Measurements from ENCODE around the gene CHAC2. TPM values are rescaled to one million over a fixed set of nuclear protein-coding genes. Genes with fewer than 3 reads are reported as not detected.

The CHAC2 gene
- total and polyA plus RNA-seq, 2 of the 13 experiments (the other 11 are each of a cell fraction or from before 2014, with no cell fraction given) = 1.7 to 10.7 TPM

DNA sequence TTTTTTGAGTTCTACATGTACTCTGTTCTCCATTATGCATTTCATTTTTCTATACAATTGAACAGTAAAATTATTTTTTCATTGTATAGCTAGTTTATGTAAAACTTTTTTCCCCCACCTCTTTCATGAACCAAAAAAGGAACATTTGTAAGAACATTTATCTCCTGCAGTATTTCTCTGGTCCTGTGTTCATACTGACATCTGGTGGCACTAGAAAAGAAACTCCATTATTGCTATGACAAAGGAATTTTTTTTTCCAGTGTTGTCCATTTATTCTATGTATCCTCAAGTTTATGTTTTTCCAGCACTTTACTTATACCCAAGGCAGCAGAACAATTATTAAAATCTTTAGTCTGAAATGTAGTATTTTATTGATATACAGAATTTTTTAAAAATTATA, 27.4 kb upstream of the CHAC2 start:
- Histone ChIP-seq H3K4me3 (replicated peaks in 1 of 3; ENCODE audit: insufficient read depth in 1 of 3, low read depth in 2 of 3, low read length in 3 of 3) (no peak overlapping the region), H3K79me2 (ENCODE audit: insufficient read depth, low read length) (no peaks in the 10 kb centered on the region), H3K9ac (ENCODE audit: insufficient read depth, low read depth, low read length) (no peak overlapping the region), H3K4me2 (ENCODE audit: low read depth, low read length) (no peak overlapping the region), H2AFZ (ENCODE audit: low read length) (no peak overlapping the region), H3K36me3 (replicated peaks in 1 of 2; ENCODE audit: control insufficient read depth in 1 of 2, insufficient read depth in 2 of 2, low read length in 2 of 2) (peaks cover 0 to 14% of the 10 kb centered on the region in 2 experiments; a peak in 3 of 5 replicates), H3K27ac (ENCODE audit: extremely low read length, insufficient read depth, low read length) (no peak overlapping the region), H3K27me3 (ENCODE audit: control insufficient read depth in 1 of 2, insufficient read depth in 2 of 2, low read length in 2 of 2) (no peaks in the 10 kb centered on the region), H4K20me1 (ENCODE audit: insufficient read depth, low read length) (no peaks in the 10 kb centered on the region), H3K9me3 (ENCODE audit: low read length) (no peaks in the 10 kb centered on the region), H3K4me1 (ENCODE audit: insufficient read depth, low read length) (peaks cover 8% of the 10 kb centered on the region; the same call in 1 of the 2 replicates)
- FAIRE-seq (no peak), ATAC-seq (no peak), DNase-seq (ENCODE audit: low spot score) (peak; percentile 40)
- BruUV-seq (replicated peaks) = no TSS peak
- intact Hi-C loops (cut with micrococcal nuclease; ENCODE audit: unreplicated experiment) = loop anchor here (1.0 kb wide), 2 partner anchors 46 to 317 kb away; partner anchors contain the start of gene ASB3
- POLR2A ChIA-PET = no interaction called here
- CTCF ChIA-PET (ENCODE audit: low intra/inter-chr PET ratio, low total read pairs) = interaction anchor here (1.5 kb wide), 1 partner anchor 317 kb away, joined by 11 read pairs; no protein-coding TSS in a partner anchor
- in situ Hi-C loops (cut with HindIII; ENCODE audit: extremely low pct_ligation_motif_present, low pct_unique_long_range_greater_than_20kb) = loop anchor here (10.0 kb wide), 1 partner anchor 315 kb away; no protein-coding TSS in a partner anchor
- TF ChIP-seq DR1 (CRISPR knock-in tag; IDR thresholded peaks at IDR 0.05) (no peak), KLF6 (CRISPR knock-in tag; IDR thresholded peaks at IDR 0.05) (no peak), FLYWCH1 (CRISPR knock-in tag; IDR thresholded peaks at IDR 0.05) (no peak), SAFB2 (CRISPR knock-in tag; IDR thresholded peaks at IDR 0.05; ENCODE audit: borderline replicate concordance, low read depth) (no peak), ZSCAN30 (CRISPR knock-in tag; IDR thresholded peaks at IDR 0.05) (no peak), ZNF616 (CRISPR knock-in tag; IDR thresholded peaks at IDR 0.05; ENCODE audit: low read depth) (no peak), ZNF713 (CRISPR knock-in tag; IDR thresholded peaks at IDR 0.05) (no peak), NFKB2 (CRISPR knock-in tag; IDR thresholded peaks at IDR 0.05; ENCODE audit: borderline replicate concordance) (no peak), ARNT2 (CRISPR knock-in tag; IDR thresholded peaks at IDR 0.05; ENCODE audit: low read depth) (no peak), ZFP37 (CRISPR knock-in tag; IDR thresholded peaks at IDR 0.05; ENCODE audit: borderline replicate concordance) (no peak), HHEX (CRISPR knock-in tag; IDR thresholded peaks at IDR 0.05) (no peak), STAG1 (CRISPR knock-in tag; IDR thresholded peaks at IDR 0.05) (peak; percentile 62), ZNF879 (CRISPR knock-in tag; IDR thresholded peaks at IDR 0.05) (no peak), YEATS2 (CRISPR knock-in tag; IDR thresholded peaks at IDR 0.05; ENCODE audit: borderline replicate concordance) (no peak), KDM3A (CRISPR knock-in tag; IDR thresholded peaks at IDR 0.05; ENCODE audit: low read depth) (no peak)
- TF ChIP-seq, protein P1, sequence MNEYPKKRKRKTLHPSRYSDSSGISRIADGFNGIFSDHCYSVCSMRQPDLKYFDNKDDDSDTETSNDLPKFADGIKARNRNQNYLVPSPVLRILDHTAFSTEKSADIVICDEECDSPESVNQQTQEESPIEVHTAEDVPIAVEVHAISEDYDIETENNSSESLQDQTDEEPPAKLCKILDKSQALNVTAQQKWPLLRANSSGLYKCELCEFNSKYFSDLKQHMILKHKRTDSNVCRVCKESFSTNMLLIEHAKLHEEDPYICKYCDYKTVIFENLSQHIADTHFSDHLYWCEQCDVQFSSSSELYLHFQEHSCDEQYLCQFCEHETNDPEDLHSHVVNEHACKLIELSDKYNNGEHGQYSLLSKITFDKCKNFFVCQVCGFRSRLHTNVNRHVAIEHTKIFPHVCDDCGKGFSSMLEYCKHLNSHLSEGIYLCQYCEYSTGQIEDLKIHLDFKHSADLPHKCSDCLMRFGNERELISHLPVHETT (CRISPR knock-in tag; conservative IDR thresholded peaks at IDR 0.05) = no peak
- TF ChIP-seq, protein P2, sequence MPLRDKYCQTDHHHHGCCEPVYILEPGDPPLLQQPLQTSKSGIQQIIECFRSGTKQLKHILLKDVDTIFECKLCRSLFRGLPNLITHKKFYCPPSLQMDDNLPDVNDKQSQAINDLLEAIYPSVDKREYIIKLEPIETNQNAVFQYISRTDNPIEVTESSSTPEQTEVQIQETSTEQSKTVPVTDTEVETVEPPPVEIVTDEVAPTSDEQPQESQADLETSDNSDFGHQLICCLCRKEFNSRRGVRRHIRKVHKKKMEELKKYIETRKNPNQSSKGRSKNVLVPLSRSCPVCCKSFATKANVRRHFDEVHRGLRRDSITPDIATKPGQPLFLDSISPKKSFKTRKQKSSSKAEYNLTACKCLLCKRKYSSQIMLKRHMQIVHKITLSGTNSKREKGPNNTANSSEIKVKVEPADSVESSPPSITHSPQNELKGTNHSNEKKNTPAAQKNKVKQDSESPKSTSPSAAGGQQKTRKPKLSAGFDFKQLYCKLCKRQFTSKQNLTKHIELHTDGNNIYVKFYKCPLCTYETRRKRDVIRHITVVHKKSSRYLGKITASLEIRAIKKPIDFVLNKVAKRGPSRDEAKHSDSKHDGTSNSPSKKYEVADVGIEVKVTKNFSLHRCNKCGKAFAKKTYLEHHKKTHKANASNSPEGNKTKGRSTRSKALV (CRISPR knock-in tag; IDR thresholded peaks at IDR 0.05) = no peak
- TF ChIP-seq, protein P3, sequence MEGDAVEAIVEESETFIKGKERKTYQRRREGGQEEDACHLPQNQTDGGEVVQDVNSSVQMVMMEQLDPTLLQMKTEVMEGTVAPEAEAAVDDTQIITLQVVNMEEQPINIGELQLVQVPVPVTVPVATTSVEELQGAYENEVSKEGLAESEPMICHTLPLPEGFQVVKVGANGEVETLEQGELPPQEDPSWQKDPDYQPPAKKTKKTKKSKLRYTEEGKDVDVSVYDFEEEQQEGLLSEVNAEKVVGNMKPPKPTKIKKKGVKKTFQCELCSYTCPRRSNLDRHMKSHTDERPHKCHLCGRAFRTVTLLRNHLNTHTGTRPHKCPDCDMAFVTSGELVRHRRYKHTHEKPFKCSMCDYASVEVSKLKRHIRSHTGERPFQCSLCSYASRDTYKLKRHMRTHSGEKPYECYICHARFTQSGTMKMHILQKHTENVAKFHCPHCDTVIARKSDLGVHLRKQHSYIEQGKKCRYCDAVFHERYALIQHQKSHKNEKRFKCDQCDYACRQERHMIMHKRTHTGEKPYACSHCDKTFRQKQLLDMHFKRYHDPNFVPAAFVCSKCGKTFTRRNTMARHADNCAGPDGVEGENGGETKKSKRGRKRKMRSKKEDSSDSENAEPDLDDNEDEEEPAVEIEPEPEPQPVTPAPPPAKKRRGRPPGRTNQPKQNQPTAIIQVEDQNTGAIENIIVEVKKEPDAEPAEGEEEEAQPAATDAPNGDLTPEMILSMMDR (CRISPR knock-in tag; IDR thresholded peaks at IDR 0.05) = peak; percentile 46
- TF ChIP-seq, protein P4, sequence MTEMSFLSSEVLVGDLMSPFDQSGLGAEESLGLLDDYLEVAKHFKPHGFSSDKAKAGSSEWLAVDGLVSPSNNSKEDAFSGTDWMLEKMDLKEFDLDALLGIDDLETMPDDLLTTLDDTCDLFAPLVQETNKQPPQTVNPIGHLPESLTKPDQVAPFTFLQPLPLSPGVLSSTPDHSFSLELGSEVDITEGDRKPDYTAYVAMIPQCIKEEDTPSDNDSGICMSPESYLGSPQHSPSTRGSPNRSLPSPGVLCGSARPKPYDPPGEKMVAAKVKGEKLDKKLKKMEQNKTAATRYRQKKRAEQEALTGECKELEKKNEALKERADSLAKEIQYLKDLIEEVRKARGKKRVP (CRISPR knock-in tag; IDR thresholded peaks at IDR 0.05) = 0 out of 4 replicates have a peak, but pooled peaks of 1 of the 2 experiments have one; percentile 13
